ENCODE measurements around the gene DOC2A. TPM values are rescaled to one million over a fixed set of nuclear protein-coding genes. Genes with fewer than 3 reads are reported as not detected.

Gene DOC2A
- total RNA-seq, 1 donor from 2014 or later, result 5.3 TPM

DNA sequence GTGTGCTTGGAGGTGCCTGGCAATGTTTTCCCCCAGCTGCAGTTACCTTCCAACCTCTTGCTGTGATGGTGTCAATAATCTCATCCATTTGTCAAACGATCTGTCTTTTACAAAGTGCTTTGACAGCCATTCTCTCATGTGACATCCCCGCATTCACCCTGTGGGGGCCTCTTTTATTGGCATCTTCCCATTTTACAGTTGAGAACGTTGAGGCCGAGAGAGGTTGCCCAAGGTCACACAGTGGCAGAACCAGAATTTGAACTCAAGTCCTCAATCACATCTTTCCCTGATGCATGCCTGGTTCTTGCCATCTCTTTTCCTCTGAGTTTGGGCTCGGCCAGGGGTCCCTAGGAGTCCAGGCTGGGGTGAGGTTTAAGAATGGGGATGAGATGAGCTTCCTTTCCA lies 35.7 kb downstream of the DOC2A start:
- peak overlapping the region; percentile 9 for H3K27ac Mint-ChIP-seq
- no peak for DNase-seq (ENCODE audit: low spot score in 2 of 2, unreplicated experiment in 2 of 2)
- H3K9me3 Mint-ChIP-seq, result peaks cover 4% of the 10 kb centered on the region
- H3K4me1 Mint-ChIP-seq, result peaks cover 29% of the 10 kb centered on the region
- TF ChIP-seq, protein P1, sequence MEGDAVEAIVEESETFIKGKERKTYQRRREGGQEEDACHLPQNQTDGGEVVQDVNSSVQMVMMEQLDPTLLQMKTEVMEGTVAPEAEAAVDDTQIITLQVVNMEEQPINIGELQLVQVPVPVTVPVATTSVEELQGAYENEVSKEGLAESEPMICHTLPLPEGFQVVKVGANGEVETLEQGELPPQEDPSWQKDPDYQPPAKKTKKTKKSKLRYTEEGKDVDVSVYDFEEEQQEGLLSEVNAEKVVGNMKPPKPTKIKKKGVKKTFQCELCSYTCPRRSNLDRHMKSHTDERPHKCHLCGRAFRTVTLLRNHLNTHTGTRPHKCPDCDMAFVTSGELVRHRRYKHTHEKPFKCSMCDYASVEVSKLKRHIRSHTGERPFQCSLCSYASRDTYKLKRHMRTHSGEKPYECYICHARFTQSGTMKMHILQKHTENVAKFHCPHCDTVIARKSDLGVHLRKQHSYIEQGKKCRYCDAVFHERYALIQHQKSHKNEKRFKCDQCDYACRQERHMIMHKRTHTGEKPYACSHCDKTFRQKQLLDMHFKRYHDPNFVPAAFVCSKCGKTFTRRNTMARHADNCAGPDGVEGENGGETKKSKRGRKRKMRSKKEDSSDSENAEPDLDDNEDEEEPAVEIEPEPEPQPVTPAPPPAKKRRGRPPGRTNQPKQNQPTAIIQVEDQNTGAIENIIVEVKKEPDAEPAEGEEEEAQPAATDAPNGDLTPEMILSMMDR (IDR thresholded peaks at IDR 0.05; ENCODE audit: unreplicated experiment), result no peak
- no peaks in the 10 kb centered on the region for H3K27me3 Mint-ChIP-seq (ENCODE audit: low read depth)
- H3K4me3 Mint-ChIP-seq, result peak overlapping the region; percentile 95
- H3K36me3 Mint-ChIP-seq, result peaks cover 35% of the 10 kb centered on the region

DNA sequence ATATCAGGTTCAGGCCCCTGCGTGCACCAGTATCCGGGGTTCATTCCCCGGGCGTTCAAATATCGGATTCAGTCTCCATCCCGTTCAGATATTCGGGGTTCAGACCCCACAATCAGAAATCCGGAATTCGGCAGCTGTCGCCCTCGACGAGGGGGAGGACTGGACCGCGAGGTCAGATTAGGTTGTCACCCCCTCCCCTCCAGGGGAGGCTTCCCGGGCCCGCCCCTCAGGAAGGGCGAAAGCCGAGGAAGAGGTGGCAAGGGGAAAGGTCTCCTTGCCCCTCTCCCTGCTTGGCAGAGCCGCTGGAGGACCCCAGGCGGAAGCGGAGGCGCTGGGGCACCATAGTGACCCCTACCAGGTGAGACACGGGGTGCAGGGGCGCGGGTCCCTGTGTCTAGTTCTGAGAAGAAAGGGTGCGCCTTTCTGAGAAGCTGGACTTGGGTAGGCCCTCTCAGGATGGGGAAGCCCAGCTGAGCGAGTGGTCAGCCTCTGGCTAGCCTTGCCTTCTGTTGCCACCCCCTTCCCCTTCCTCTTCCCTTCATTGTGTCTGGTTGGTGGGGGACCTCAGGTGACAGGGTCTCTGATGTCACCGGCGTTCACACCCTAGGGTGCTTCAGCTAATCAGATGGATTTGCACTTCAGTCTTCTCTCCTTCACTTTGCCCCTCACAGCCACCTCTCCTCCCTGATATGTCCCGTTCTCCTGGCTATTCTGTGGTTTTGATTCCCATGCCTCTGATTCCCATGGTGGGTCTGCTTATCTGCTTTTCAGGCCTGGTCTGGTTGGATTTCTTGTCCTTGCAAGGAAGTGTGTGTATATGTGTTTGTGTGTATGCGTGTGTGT lies 36.3 kb downstream of the DOC2A start:
- peaks cover 4% of the 10 kb centered on the region for H3K9me3 Mint-ChIP-seq
- peaks cover 34% of the 10 kb centered on the region for H3K36me3 Mint-ChIP-seq
- H3K27ac Mint-ChIP-seq, result peak overlapping the region; percentile 91
- H3K4me3 Mint-ChIP-seq, result peak overlapping the region; percentile 95
- TF ChIP-seq, protein P1 (IDR thresholded peaks at IDR 0.05; ENCODE audit: unreplicated experiment), result no peak
- H3K4me1 Mint-ChIP-seq, result peaks cover 29% of the 10 kb centered on the region
- no peaks in the 10 kb centered on the region for H3K27me3 Mint-ChIP-seq (ENCODE audit: low read depth)
- no peak for DNase-seq (ENCODE audit: low spot score in 2 of 2, unreplicated experiment in 2 of 2)

DNA sequence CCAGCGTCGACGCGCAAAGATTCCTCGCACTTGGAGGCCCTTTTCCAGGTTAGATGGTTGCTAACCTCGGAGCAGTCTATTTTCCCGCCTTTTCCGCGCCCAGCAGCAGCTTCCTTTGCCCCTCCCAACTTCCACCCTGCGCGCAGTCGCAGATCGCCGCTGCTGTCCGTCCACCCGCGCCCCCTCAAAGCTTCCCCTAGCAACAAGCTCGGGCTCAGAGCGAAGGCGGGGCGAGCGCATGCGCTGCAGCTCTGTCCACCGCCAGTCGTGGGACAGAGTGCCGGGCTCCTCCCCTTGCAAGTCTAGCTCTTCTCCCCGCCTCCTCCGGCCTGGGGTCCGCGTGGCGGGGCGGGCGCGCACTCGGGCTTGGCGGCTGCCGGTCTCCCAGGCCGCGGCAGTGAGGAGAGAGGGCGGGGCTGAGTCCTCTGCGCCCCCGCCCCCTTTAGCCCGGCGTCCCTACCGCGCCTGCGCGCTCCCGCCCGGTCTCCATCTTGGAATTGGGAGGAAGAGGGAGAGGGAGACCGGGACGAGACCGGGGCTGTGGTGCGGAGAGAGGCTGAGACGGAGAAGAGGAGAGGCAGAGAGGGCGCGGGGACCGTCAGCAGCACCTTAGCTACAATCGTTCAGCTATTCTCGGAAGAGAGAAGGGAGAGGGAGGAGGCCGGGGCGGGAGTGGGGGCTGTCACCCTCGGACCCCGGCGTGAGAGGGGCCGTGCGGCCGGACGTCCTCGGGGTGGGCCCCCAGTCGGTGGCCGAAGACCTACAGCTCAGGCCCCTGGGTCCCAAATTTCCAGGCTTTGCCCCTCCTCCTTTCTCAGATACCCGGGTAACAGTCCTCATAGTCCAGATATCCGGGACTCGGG lies 37.2 kb downstream of the DOC2A start, which contains the start of gene TAOK2:
TSS of gene TAOK2 (plus strand) at position 485 of the 863 bp plus-strand sequence. CDS start 3,905 bp downstream, outside the sequence.
- Mint-ChIP-seq H3K4me1 (peaks cover 29% of the 10 kb centered on the region), H3K4me3 (peak within 1 kb of the TSS; percentile 95), H3K9me3 (peaks cover 4% of the 10 kb centered on the region), H3K36me3 (peaks cover 31% of the 10 kb centered on the region), H3K27me3 (ENCODE audit: low read depth) (no peaks in the 10 kb centered on the region), H3K27ac (peak within 1 kb of the TSS; percentile 91)
- TF ChIP-seq, protein P1 (IDR thresholded peaks at IDR 0.05; ENCODE audit: unreplicated experiment), result no peak
- peak; percentile 99 to 100 for DNase-seq (ENCODE audit: low spot score in 2 of 2, unreplicated experiment in 2 of 2)

DNA sequence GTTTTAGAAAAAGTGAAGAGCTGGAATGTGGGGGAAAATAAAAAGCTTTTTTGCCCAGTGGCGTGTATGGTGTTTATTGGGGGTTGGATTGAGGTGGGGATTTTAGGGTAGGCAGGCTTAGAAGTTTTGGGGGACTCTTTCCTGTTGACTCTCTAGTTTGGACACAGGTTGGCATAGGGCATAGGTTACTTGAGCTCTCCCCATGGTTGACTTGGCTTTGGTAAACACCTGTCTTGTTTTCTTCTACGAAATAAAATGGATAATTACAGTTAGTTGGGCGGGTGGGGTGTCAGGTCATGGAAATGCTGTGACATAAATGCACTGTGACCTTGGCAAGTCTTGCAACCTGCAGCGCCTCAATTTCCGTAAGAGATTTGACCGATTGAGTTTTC lies 37.8 kb downstream of the DOC2A start:
- H3K4me3 Mint-ChIP-seq, result no peak overlapping the region
- peaks cover 32% of the 10 kb centered on the region for H3K36me3 Mint-ChIP-seq
- peaks cover 29% of the 10 kb centered on the region for H3K4me1 Mint-ChIP-seq
- no peaks in the 10 kb centered on the region for H3K27me3 Mint-ChIP-seq (ENCODE audit: low read depth)
- peak overlapping the region; percentile 72 for H3K27ac Mint-ChIP-seq
- peaks cover 4% of the 10 kb centered on the region for H3K9me3 Mint-ChIP-seq
- TF ChIP-seq, protein P1 (IDR thresholded peaks at IDR 0.05; ENCODE audit: unreplicated experiment), result no peak
- DNase-seq (ENCODE audit: low spot score in 2 of 2, unreplicated experiment in 2 of 2), result no peak

DNA sequence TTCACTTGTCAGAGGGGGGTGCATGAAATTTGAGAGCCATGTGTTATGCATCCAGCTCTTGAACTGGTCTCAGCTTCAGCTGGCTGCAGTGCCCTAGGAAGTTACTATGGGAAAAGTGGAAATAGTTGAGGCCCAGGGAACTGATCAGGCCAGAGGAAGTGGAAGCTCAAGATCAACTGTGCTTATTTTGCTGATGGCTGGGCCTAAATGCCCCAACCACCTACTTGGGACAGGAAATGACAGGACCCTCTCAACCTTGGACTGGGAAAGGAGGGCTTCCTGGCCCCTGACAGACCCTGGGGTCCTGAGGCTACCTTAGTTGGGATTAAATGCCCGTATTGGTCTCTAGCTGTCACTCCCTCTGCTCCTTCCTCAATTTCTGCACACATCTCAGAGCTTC lies 38.3 kb downstream of the DOC2A start:
- no peaks in the 10 kb centered on the region for H3K27me3 Mint-ChIP-seq (ENCODE audit: low read depth)
- DNase-seq (ENCODE audit: low spot score in 2 of 2, unreplicated experiment in 2 of 2), result no peak
- TF ChIP-seq, protein P1 (IDR thresholded peaks at IDR 0.05; ENCODE audit: unreplicated experiment), result no peak
- peaks cover 29% of the 10 kb centered on the region for H3K4me1 Mint-ChIP-seq
- H3K4me3 Mint-ChIP-seq, result no peak overlapping the region
- peaks cover 4% of the 10 kb centered on the region for H3K9me3 Mint-ChIP-seq
- H3K36me3 Mint-ChIP-seq, result peaks cover 32% of the 10 kb centered on the region
- H3K27ac Mint-ChIP-seq, result peak overlapping the region; percentile 9

Data from mesothelial cell of epicardium (in vitro differentiated cells).